ENCODE data around the gene DCAF5.

DCAF5 gene

GRCh38 chr14:69141550-69141949 is 11.4 kb downstream of the DCAF5 start:
- no peak for DNase-seq (ENCODE audit: low spot score)

- no peak for DNase-seq (ENCODE audit: low spot score)
These were observed 13.2 kb downstream of the DCAF5 start for GRCh38 chr14:69139743-69140142.

GRCh38 chr14:69137843-69138535 is 14.9 kb downstream of the DCAF5 start:
- DNase-seq (ENCODE audit: low spot score), result peak; percentile 61

DNA sequence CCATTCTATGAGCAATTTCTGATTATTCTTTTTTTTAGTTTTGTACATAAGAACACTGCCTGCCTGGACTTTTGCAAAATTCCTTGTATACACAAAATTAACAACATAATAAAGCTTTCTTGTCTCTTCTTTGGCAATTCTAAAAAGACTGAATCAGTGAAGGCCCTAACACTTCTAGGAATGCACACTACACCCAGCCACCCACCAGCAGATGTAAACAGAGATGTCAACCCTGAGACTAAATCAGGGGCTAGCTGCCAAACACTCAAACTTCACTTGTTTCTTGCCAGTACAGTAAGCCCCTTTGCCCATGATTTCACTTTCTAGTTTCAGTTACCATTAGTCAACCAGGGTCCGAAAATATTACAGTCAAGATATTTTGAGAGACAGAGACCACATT is 15.5 kb downstream of the DCAF5 start:
- DNase-seq (ENCODE audit: low spot score), result no peak

DNA sequence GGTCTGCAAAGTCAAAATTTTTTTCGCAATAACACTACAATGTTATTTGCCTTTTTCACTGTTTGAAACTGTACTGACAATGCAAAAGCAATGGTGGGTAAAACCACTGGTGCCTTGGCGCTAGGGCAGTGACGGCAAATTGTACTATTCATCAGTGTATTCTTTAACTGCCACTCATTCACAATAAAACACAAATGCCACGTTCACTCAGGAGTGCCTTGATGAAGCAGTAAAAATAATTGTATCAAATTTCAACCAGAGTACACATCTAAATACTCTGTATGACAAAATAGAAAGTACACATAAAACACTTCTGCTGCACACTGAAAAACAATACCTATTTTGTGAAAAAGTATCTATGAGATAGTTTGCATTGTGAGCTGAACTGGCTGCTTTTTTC is 17.8 kb downstream of the DCAF5 start:
- DNase-seq (ENCODE audit: low spot score), result no peak

DNA sequence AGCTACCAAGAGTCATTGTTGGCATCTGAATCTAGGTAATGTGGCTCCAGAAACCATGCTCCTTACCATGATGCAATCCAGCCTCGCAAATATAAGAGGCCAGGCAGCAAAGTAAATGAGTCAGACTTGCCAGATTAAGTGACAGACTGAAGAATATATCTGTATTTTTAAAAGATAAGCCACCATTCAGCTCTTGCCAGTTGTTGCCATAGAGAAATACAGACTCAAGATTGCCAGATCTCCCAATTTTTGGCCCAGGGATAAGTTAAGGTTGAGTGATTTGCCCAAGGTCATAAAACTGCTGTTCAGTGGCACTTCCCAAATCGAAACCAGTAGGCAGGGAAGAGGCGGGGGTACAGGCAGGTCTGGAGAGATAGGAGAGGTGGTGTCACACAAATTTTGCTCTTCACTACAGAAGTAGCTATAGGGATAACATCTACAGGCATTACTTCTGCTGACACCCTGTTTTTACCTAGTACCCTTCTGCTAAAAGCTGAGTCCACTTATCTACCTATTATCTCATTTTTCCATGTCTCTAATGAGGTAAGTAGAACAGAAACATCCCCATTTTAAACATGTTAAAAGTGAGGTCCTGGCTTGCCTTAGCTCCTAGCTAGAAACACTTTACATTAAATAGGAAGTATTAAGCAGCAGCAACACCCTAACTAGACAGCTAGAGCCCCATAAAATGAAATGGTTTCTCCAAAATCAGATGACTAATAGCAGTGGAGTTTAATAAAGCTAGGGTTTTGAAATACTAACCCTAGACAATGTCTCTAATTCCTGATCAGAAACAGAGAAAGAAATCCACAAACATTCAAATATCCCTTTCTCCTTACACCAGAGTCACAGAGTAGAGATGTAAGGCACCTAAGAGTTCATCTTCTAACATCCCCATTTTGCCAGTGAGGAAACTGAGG is 19.5 kb downstream of the DCAF5 start:
- DNase-seq (ENCODE audit: low spot score), result peak; percentile 42

DNA sequence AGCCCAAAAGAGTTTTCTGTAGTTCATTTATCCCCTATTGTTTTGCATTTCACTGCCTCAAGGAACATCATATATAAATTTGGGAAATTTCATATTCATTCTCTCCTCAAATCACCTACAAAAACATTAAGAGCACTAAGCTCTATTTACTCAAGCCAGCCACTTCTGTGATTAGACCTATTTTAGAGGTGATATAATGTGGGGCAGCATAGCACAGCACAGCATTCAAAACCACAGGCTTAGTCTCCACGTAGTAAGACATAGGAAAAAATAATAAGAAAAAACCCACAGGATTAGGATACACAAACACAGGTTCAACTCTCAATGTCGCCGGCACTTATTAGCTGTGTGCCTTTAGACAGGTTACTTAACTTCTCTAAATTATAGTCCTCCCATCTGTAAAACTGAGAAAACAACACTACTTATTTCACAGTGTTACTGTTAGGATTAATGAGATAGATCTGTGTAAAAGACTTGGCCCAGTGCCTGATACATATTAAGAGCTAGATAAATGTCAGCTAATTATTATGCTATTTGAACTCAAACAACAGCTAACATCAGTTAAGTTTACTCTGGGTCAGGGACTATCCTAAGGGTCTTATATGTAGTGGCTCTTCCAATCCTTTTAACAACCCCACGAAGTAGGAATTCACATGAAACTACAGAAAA is 20.3 kb downstream of the DCAF5 start:
- no peak for DNase-seq (ENCODE audit: low spot score)

- no peak for DNase-seq (ENCODE audit: low spot score)
These were observed 21.7 kb downstream of the DCAF5 start for GRCh38 chr14:69131176-69131575.

- DNase-seq (ENCODE audit: low spot score), result peak; percentile 88
These were observed 23.5 kb downstream of the DCAF5 start for GRCh38 chr14:69129264-69129880.

GRCh38 chr14:69118305-69118704 is 34.6 kb downstream of the DCAF5 start:
- DNase-seq (ENCODE audit: low spot score), result no peak

DNA sequence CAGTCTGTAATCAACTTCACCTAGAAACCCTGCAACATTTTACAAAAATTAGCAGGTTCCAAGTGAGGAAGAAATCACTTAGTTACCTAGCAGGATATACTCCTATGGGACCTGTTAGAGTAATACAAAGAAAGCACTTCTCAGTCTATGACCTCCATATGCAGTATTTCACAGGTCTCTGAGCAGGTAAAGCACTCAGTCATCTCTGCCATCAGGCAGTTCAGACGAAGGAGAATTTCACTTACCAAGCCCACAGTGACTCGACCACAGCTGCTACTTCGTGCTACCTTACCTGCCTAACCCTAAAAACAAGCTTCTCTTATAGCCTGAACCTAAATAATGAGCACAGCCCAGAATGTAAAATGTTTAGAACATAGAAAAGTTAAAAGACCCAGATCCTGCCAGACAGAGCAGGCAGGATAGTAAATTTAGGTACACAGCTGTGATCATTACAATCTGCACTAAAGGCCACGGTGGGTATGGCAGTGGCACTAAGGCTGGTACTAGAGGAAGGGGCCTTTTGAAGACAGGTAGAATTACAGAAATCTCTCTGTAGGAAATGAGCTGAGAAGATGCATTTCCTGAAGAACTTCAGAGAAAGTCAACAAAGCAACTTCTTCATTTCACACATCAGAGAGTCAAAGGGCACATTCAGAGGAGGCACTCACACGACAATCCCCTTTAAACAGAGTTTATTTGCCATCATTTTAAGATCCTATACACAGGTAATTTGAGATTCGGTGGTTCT is 35.7 kb downstream of the DCAF5 start:
- DNase-seq (ENCODE audit: low spot score), result no peak

GRCh38 chr14:69115407-69116185 is 37.3 kb downstream of the DCAF5 start:
- no peak for DNase-seq (ENCODE audit: low spot score)

DNA sequence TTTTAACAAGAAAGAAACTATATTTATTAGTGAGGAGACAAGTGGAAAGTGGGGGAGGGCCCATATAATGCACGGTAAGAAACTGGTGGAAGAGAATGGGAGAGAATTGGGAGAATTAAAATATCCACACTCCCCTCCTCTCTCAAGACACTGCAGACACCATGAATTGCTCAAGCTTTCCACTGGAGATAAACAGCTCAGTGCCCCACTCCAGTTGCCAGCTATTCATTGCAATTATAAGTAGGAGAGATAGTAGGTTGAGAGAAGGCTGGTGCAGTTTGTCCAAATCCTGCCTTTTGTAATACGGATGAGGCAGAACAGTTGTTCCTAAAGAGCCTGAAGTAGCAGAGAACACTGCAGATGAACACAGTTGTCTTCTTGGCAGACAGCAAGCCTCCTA is 38.2 kb downstream of the DCAF5 start:
- DNase-seq (ENCODE audit: low spot score), result no peak

DNA sequence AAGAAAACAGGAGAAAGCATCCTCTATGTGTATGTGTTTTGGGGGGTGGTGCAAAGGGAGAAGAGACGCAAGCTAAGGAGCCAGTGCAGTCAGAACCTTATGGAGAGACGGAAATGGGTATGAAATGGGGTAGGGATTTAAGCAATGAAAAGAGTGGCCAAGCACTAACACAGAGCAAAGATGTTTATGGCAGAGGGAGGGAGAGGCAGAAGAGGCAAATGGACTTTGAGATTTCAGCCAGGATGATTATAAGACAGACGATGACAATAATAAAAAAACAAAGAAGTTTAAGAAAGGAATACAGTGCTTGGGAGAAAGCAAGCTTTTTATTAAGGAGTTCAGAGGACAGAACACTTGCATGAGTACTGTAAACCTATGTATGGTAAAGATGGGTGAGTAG is 44.6 kb downstream of the DCAF5 start:
- no peak for DNase-seq (ENCODE audit: low spot score)

DNA sequence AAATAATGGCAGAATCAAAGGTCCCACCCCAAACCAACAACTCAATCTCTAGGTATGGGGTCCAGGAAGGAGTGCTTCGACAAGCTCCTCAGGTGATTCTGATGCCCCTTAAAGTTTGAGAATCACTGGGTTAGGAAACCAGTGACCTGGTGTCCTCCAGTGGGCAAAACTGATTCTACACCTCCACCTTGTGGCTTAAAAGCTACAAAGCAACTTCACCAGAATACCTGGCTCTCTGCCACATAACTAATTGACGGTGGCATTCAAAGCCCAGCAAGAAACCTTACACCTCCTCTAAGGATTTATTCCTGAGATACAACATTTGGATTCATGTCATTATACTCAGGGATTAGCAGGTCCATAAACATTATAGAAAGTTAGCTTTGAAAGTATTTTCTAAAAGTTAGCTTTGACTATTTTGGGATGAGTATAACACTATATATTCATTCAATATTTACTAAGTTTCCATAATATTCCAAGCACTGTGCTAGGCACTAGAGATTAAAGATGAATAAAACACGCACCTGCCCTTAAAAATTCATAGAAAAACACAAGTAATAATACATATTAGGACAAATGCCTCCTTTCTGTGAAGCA is 45.4 kb downstream of the DCAF5 start:
- DNase-seq (ENCODE audit: low spot score), result peak; percentile 63

GRCh38 chr14:69106451-69106850 is 46.5 kb downstream of the DCAF5 start:
- DNase-seq (ENCODE audit: low spot score), result no peak

- peak; percentile 65 for DNase-seq (ENCODE audit: low spot score)
These were observed 47.6 kb downstream of the DCAF5 start for GRCh38 chr14:69105326-69105725.

DNA sequence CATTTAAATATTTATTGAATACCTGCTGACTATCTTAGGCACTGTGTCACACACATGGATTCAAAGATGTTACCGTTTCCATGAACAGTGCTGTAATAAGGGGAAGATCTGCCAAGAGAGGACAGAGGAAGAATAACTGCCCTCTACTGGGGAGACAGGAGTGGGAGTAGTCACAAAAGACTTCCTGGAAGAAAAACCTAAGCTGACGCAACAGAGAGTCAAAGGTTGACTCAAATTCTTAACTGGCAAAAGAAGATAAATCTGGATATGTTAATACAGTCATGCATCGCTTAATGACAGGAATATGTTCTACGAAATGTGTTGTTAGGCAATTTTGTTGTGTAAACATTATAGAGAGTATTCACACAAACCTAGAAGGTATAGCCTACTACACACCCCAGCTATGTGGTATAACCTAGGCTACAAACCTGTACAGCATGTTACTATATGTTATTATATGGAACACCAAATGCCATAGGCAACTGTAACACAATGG is 51.5 kb downstream of the DCAF5 start:
- DNase-seq (ENCODE audit: low spot score), result peak; percentile 77

DNA sequence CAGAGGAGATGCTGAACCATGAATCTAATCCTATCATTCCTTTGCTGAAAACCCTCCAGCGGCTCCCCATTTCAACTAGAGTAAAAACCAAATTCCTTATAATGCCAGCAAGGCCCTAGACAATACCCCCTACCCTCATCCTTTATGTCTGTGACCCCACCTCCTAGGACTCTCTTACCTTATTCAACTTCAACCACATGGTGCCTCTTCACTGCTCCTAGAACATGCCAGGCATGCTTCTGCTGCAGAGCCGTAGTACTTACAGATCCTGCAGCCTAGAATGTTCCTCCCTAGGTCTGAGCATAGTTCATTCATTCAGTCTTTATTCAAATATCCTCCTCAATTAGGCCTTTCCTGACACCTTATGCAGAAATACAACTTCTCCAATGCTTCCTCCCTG is 54.9 kb downstream of the DCAF5 start:
- no peak for DNase-seq (ENCODE audit: low spot score)

DNA sequence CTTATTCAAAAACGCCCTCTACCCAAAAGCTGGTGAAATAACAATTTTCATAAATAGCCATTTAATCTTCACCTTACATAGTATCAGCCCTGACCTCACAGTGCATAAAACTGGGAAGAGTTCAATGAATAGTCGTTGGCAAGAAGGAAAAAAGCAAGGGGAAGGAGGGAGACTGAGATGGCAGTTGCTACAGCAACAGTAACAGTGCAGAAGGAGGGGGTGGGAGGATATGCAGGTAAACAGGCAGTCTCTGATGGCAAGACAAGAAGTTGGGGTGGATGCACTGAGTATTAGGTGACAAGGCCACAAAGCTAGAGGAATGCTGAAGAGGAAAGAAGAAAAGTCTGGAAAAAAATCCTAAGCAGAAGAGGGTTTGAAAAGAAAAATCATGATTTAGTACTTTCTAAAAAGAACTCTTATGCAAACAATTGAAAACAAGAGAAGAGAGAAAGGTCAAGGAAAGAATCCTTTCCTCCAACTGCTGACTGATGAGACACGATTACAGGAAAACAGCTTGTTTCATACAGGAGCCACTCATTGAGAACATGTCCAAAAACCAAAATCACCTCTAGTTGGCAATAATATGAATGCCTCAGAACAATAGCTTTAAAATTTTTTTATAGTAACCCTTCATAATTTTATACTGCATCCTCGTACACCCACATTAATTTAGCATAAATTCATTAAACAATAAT is 56.0 kb downstream of the DCAF5 start:
- DNase-seq (ENCODE audit: low spot score), result no peak
